Kidney glomerular epithelial cell (primary cell): ENCODE measurements around the gene EEF1G.
"Not testable (repeated sequence)": the region's sequence is repeated elsewhere in the genome, so short reads cannot be mapped to it uniquely, and the experiment has no call there.

Source experiments
- DNase-seq: peaks from one replicate; lab custom pipeline; 2025; lab: John Stamatoyannopoulos, UW

Gene EEF1G

DNA sequence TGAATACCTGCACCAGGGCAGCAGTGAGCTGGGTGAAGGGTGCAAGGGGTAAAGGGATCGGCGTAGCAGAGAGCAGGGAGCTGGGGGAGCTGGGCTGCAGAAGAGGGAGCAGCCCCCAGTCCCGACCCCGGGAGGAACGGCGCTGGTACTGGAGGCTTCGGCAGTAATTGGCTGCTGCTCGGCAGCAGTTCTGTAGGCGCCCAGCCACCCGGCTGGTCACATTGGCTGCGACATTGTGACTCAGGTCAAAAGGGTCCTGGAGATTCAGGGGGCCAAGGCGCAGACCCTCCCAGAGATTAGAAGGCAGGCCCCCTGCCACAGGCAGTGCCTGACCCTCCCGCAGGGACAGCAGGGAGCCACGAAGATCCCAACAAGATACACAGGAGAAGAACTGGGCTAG is 2.1 kb upstream of the EEF1G start:
- DNase-seq, result no peak

DNA sequence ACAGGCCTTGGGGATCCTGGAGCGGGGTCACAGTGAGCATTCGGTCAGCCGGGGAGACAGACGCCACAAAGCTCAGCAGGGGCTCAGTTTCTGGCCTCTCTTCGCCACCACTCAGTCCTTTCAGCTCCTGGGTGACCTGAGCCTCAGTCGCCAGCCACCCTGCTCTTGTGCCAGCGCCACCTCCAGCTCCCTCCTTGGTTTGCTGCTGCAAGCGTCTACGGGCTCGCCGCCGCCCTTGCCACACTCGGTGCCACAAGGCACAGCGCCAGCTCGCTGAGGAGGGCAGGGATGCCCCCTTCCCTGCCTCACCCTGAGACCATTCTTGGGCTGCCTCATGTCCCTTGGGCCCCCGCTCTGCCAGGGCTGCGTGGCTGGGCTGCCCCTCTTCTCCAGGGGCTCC is 1.5 kb upstream of the EEF1G start:
- no peak for DNase-seq

DNA sequence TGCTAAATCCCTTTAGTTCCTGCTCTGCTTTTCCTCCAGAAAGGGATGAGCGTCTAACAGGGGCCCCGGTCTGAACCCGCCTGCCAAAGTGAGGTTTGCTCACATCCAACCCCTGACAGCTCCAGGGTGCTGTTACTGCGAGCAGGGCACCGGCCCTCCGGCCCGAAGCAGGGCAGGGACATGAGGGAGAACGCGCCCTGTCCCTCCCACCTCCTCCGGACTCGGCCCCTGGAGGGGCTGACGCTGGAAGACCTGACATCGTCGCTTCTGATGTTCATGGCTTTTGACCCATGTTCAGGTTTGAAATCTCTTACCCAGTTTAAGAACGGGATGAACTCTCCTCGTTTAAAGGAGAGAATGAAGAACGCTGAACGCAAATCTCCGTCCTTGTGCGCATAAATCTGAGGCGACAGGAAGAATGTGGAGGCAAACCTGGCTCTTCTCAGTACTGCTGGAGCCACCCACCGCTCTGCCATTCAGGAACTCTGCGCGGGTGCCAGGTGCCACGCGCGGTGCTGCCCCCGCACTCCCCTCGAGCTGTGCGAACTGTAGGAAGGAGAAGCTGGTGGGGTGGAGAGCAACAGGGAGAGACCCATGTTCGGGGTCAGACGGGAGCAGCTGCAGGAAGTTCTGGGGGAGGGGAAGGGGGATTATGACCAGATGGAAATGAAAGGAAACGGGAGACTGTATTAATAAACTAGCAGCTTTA is 826 bp upstream of the EEF1G start:
- no peak for DNase-seq

DNA sequence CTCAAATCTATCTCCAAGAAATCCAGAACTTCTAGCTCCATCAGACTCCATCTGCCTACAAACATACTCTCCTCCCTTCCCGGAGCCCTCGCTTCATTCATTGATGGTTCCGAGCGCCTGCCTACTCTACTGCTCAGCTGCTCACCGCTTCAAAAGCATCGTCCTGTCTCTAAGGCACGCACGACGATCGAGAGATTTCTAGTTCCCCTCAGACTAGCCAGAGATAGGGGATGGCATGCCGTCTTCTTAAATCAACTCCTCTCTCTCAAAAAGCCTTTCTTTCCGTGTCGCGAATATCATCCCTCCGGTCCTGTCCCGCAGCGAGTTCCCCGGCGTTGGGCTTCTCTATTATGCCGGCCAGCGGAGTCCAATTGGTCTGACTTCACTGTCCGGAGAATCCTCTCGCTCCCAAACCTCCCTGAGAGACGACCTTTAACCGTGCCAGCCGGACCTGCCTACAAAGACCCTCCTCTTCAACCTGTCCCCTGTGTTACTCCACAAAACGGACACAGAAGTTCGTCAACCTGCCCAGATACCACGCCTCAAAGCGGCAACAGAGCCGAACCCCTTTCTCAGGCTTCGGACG is 592 bp downstream of the EEF1G start:
- DNase-seq, result no peak

DNA sequence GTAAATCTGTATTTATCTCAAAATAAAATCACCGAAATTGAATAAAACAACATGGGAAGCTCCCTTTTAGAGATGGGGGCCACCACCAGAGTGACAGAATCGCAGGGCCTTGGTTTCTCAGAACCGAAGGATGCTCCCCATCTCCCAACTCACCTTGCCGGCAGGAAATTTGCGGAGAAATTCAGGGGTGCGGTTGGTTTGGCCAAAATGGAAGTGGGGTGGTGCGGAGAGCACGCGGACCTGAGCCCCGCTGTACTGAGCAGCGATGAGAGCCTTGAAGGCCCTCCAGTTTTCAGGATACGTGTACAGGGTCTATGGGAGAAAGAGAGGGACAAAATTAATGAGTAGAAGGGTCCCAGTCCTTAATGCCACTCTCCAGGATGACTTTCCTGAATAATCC is 1.3 kb downstream of the EEF1G start:
- no peak for DNase-seq

DNA sequence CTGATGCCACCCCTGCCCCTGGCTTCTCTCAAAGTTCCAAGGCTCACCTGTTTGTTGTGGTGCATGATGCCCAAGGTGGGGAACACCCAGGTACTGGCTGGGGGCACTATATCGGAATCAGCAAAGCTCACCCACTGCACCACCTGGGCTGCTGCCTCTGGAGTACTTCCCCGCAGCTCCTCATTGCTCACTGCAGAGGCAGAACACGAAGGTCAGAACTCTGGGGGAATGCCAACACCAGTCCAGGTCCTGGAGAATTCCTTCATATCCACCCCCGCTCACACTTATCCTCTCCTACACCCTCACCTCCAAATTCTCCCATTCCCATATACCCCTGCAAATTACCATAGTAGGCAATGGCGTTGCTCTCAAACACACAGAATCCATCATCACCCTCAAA is 2.2 kb downstream of the EEF1G start:
- DNase-seq, result not testable (repeated sequence)

DNA sequence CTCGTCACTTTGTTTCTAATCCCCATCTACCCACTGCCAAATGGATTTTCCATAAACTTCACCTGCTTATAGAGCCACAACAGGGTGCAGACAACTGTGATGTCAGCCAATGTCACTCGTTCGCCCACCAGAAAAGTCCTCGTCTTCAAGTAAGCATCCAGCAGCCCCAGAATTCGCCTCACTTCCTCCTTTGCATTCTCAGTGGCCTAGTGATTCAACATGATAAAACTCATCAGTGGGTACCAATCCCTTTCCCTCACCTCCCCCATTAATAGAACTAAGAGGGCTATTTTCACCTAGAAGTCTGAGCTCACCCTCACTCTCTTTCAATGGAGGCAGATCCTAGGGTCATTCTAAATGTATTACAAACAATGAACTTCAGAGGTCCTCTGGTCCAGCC is 2.8 kb downstream of the EEF1G start:
- DNase-seq, result not testable (repeated sequence)

DNA sequence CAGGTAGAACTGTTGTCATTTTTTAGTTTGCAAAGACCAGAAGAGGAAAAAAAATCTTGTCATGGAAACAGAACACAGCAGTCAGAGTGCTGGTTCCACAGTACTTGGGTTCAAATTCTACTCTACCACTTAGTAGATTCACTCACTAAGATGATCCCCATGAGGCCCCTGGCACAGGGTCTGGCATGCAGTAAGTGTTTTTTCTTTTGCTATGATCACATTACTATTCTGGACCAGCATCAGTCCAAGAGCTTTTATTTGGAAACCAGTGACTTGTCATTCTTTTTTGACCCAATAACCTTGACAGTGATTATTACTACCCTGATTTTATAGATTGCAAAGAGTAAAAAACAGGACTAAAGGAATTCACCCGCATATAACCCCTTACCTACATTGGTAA is 4.1 kb downstream of the EEF1G start:
- no peak for DNase-seq

DNA sequence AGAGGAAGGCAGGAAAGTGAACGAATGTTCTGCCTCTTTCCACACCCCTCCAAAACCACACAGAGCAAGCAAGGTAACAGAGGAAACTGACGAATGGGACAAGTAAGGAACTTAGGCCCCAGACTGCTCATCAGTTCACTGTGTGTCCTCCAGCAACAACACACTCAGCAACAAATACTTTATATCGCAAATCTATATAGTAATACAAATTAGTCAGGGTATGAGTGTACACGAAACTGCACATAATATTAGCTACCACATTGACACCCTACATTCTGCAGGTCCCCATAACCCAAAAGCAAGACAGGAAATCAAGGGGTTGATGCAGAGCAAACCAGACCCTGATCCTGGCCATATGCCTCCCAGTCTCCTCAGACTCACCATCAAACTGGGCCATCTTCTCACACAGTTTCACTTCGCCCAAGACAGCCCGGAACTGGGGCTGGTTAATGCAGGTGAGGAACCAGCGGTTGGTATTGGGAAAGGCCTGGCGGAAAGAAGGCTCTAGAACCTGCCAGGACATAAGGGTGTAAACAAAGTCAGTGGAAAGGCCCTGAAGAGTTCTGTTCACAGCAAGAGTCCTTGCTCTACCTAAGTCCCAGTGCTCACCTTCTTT is 6.6 kb downstream of the EEF1G start:
- no peak for DNase-seq

DNA sequence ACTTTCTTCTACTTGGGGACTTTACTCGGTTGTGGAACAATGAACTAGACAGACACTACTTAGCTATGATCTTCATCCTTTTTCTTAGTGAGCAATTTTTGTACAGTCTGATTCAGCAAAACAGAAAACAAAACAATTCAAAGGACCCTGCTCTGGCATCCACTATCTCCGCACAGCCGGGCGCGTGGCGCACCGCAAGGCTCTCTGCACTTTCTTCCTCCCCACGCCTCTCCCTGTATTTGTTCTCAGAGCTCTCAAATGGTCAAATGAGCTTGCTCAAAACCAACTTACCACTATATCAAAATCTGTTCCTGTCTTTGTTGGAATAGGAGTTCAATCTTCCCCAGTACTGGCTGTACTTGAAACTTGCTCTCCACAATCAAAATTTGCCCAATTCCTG is 7.4 kb downstream of the EEF1G start:
- no peak for DNase-seq

DNA sequence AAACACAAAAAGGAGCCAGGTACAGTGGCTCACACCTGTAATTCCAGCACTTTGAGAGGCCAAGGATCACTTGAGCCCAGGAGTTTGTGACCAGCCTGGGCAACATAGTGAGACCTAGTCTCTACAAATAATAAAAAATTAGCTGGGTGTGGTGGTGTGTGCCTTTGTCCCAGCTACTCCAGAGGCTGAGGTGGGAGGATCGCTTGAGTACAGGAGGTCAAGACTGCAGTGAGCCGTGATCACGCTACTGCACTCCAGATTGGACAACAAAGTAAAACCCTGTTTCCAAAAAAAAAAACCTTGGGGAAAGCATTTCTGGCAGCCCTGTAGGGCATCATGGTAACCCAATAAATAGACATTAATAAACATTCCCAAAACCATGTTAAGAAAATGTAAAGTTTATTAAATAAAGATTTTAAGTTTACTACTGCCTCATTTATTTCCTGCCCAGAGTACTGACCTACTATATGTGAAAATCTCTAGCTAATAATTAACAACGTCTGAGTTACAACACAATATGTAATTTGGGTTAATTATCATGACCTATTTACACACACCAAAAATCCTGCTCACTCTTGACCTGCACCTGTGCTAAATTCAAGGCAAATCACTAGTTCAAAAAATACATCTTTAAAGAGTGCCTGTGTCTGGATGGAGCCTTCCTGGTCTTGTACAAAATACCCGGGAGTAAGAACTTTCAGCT is 8.4 kb downstream of the EEF1G start:
- no peak for DNase-seq

DNA sequence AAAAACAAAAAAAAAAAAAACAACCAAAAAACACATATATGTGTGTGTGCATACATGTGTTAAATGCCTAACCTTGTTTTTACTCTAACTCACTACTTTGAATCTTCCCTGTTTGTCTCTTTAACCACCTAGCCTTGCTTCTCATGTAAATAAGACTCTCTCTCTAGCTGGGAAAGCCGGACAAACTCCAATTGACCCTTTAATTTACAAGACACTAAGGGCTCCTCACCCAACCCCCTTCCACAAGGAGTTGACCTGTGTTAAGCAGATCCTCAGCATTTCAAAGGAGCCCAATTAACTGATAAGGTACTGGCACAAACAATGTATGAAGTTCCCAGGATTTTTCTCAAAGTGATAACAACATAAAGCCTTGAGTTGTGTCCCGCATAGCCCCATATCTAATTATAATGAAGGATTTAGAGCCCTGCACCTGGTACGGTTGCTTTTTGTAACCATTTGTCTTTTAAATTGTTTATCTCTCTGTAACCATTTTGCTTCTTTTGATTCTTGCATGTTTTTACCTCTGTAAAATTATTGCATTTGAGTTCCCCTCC is 11.9 kb downstream of the EEF1G start:
- not testable (repeated sequence) for DNase-seq

DNA sequence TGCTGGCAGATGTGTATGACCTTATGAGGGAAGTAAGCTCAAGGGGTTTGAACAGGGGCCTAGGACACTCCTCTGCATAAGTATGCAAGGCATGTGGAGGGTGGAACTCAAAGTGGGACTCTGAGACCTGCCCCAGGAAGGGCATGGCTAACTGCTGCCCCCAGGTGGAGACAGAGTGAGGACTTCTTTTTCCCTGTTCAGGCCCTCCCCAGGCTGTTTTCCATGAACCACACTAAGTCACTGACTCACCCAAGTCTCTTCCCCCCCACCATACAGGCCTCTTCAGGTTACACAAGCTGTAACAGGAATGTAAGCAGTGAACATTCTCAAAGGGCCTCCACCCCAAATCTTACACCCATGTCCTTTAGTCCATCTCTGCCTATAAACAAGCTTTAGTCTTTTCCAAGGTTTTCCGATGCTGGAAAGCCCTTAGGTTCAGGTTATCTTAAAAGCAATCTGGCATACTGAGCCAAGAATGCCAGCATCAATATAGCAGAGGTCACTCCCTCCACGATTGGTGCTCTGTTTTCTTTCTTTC is 13.1 kb downstream of the EEF1G start:
- peak; percentile 96 for DNase-seq

DNA sequence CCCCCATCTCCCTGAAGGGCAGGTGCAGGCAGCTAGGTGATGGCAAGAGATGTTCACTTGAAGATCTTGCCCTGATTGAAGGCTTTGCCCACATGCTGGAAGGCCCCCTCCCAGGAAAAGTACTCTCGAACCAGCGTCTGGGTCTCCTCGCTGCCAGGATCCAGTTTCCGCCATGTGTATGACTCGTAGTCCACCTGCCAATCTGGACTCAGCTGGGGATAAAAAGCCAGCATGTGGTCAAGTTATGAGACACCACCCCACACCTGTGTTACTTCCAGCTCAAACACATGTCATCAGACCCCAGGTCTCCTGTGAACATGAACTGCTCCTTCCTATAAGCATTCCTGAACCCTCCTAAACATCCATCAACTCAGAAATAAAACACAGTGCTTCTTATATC is 14.1 kb downstream of the EEF1G start:
- DNase-seq, result not testable (repeated sequence)

DNA sequence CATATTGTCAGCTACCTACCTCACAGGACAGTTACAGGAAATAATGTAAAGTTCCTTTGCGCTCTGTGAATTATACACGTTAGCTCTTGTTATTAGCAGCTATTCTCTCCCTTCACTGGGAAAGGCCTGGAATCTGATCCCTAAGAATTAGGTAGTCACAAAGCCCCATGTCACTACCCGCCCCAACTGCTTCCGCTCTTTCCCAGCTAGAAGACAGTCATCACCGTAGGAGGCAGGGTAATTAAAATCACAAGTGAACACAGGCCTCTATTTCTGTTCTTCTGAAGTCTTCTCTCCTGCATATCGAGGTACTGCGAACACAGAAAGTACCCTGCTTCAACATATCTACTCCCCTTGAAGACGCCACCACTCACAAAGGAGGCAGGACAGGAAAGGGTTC is 14.5 kb downstream of the EEF1G start:
- DNase-seq, result no peak

DNA sequence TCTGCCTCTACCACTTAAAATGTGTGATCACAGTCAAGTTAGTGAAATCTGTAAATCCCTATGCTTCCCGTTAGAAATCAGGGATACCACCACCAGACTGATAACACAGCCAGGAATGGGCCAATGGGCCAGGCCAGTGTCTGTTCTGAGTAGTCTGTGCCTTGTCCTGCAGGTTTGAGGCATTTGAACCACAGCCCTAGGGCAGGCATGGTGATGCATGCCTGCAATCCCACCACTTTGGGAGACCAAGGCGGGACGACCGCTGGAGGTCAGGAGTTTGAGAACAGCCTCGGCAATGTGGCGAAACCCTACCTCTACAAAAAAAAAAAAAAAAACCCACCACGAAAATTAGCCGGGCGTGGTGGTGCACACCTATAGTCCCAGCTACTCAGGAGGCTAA is 15.0 kb downstream of the EEF1G start:
- DNase-seq, result no peak

DNA sequence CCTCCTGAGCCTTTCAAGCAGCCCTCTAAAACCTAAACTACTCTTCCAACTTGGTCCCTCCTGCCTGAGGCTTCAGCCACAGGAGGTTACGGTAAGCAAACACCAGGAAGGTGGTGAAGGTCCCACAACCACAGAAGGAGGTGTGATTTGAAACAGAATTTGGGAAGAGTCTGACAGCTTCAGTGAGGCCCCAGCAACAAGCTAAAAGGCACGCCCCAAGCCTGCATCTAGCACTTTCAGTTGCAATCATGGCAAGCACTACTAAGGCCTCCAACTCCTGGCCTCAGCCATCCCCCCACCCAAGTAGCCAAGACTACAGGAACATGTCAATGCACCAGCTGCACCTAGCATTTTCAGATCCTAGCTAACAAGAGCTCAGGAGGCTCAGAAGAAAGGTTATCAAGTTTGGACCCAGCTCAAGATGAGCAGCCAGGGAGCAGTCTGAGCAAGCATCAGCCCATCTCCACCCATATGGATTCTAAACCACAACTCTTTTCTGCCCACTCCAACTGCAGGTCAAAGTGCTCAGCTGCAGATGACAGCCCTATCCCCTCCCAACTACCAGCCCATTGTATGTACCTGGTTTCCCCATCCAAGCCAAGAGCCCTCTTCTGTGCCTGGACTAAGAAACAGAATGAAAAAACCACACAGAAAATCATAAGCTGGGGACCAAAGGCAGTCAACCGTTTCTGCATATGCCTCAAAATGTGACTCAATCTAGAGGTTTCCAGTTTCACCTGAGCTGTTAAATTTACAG is 16.6 kb downstream of the EEF1G start:
- DNase-seq, result no peak

DNA sequence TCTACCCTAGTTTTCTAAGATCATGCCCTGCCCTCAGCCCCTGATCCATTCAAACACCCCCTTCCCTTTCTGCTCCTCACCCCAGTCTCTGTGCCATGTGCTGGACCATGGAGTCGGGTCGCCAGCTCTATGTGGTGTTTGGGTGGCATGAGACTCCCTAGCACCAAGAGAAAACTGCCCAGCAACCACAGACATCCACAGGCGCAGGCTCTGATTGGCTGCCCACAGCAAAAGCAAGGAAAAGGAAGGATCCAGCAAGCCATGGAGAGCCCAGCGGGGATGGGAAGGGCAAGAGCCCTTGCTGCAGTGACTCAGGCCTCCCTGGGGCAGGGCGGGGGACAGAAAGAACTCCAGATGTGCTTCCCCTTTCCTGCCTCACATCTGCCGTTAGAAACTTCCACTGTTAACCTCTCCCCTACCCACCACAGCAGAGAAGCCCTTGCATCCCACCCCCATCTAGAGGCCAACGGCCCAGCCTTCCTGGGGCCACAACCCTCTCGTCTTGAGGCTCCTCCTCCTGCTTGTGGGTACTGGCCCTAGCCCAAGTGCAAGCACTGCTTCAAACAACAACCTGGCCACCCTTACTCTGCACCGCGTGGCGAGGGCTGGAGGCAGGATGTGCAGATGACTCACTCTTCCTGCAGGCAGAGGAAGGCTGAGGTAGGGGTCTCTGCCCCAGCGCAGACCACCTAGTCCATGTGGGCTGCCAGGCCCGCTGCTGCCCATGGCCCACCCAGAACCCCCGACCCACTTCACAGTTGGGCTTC is 17.4 kb downstream of the EEF1G start:
- DNase-seq, result peak; percentile 92

DNA sequence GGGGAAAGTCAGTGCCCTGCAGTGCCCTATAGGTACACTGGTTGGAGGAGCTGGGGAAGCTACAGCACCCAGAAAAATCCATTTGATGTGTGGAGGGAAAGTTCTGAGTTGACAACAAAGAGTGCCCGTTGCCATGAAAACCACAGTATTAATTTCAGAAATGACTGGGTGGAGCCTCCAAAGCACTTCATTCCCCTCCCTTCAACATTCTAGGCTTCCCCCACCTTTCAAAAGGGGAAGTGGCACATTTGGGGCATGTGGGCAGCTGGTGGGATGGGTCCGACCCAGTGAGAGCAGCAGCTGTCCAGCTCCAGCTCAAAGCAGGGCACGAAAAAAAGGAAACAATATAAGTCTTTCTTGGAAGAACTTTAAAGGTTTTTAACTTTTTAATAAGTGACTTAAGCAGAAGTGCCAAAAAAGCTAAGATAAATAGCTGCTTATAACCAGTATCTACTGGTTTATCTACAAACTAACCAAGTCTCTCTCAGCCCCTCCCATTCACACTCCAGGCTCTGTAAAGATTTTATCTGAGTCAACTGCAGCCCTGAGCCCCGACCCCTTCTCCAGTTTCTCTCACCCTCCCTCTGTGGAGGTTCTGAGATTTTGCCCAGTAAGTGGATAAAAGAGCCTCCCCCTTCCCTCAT is 18.1 kb downstream of the EEF1G start:
- DNase-seq, result no peak

DNA sequence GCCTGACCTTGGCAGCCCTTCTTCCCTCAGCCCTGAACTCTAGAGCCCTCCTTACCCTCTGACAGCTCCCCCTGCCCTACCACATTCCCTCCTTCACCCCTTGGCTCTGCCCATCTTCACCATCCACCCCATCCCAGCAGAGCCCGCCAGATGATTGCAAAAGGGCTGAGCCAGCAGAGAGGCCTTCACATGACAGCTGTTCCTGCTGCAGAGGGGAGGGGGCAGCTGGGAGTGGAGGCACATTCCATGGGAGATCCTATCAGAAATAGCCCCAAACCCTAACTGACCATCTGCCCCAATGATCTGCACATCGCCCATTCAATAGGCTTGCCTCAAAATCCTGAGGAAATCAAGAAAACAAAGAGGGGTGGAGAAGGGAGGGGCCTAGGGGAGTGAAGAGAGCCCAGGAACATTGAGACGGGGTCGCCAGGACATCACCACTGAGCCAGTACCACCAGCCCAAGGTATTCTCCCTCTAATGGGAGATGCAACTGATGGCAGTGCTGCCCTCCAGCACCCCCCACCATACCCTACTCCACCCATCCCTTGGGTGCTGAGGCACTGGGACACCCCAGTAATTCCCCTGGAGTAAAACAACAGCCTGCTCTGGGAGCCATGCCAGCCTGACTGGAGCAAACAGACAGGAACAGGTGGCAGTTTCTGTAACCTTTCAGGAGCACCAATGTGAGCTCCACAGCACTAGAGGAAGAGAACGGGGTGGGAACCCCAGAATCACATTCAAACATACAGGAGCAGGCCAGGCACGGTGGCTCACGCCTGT is 19.1 kb downstream of the EEF1G start:
- no peak for DNase-seq
